Osteoblast (primary cell): ENCODE measurements around the gene MBP. TPM values are rescaled to one million over a fixed set of nuclear protein-coding genes. Genes with fewer than 3 reads are reported as not detected.

Source experiments
- DNase-seq: peaks from one replicate; pipeline ENCODE4 v3.0.0; 2011; ENCODE audit warnings: low spot score, mixed read lengths; ENCODE audit not compliant: insufficient read length; ENCODE audit errors: missing footprints
- H2AFZ ChIP-seq: 2 replicates; pipeline ENCODE4 v1.6.0; 2011; ENCODE audit warnings: mild to moderate bottlenecking, low read length
- H3K27ac ChIP-seq: 2 replicates; pipeline ENCODE4 v1.5.1; 2011; ENCODE audit warnings: mild to moderate bottlenecking, low read depth, low read length, moderate library complexity
- H3K27me3 ChIP-seq: 2 replicates; pipeline ENCODE4 v1.6.0; 2012; ENCODE audit warnings: mild to moderate bottlenecking, control low read depth, inconsistent platforms, low read length, moderate library complexity; ENCODE audit not compliant: insufficient read depth
- H3K36me3 ChIP-seq: 2 replicates; pipeline ENCODE4 v1.5.1; 2011; ENCODE audit warnings: mild to moderate bottlenecking, low read length, control low read depth, moderate library complexity; ENCODE audit not compliant: insufficient read depth
- H3K4me1 ChIP-seq: 2 replicates; pipeline ENCODE4 v1.5.1; 2011; ENCODE audit warnings: mild to moderate bottlenecking, low read length, control low read depth, moderate library complexity; ENCODE audit not compliant: insufficient read depth
- H3K4me2 ChIP-seq: 2 replicates; pipeline ENCODE4 v1.6.0; 2011; ENCODE audit warnings: mild to moderate bottlenecking, low read length; ENCODE audit not compliant: insufficient read depth
- H3K4me3 ChIP-seq: fragments of 200-600 bp; sonication (generic); 3 replicates; pipeline ENCODE4 v1.5.1; 2012; ENCODE audit warnings: mild to moderate bottlenecking, low read length, inconsistent platforms; ENCODE audit not compliant: insufficient read depth
- H3K79me2 ChIP-seq: 2 replicates; pipeline ENCODE4 v1.6.0; 2012; ENCODE audit warnings: mild to moderate bottlenecking, low read length, control low read depth, inconsistent platforms; ENCODE audit not compliant: insufficient read depth
- H3K9me3 ChIP-seq: 2 replicates; pipeline ENCODE4 v1.5.1; 2011; ENCODE audit warnings: low read depth, low read length, control low read depth
- H4K20me1 ChIP-seq: 2 replicates; pipeline ENCODE4 v1.6.0; 2012; ENCODE audit warnings: mild to moderate bottlenecking, low read length, control low read depth; ENCODE audit not compliant: insufficient read depth
- CTCF ChIP-seq: IDR thresholded peaks from 2 replicates; pipeline ENCODE4 v1.5.1; 2011; ENCODE audit warnings: mild to moderate bottlenecking, low read depth, low read length, moderate library complexity; ENCODE audit errors: extremely low read depth
- total RNA-seq: library from RNA; depleted of rRNA; stranded (reverse); fragments of >200 nt; gene quantifications from 2 replicates; pipeline ENCODE4 v1.2.3, GENCODE V29; 2012

The MBP gene
- total RNA-seq, 1 donor: 2.2 TPM

DNA sequence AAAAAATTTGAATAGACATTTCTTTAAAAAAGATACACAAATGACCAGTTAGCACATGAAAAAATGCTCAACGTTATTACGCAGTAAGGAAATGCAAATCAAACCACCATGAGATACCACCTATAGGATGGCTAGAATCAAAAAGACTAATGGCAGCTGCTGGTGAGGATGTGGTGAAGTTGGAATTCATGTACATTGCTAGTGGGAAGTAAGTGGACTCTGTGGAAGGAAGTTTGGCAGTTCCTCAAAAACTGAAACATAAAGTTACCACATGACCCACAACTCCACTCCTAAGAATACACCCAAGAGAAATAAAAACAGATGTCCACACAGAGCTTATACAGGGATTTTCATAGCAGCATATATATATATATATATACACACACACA, 51.2 kb downstream of the MBP start:
- peaks cover 18% of the 10 kb centered on the region for H3K4me1 ChIP-seq
- H3K4me2 ChIP-seq: no peak overlapping the region
- no peak overlapping the region for H3K27ac ChIP-seq
- no peak for TF ChIP-seq CTCF
- DNase-seq: peak; percentile 91
- H3K36me3 ChIP-seq: no peaks in the 10 kb centered on the region
- H4K20me1 ChIP-seq: no peaks in the 10 kb centered on the region
- no peaks in the 10 kb centered on the region for H3K9me3 ChIP-seq
- H2AFZ ChIP-seq: no peak overlapping the region
- H3K27me3 ChIP-seq: no peaks in the 10 kb centered on the region
- no peaks in the 10 kb centered on the region for H3K79me2 ChIP-seq
- H3K4me3 ChIP-seq: no peak overlapping the region

- Histone ChIP-seq H3K4me1 (peaks cover 14% of the 10 kb centered on the region), H3K79me2 (no peaks in the 10 kb centered on the region), H3K9me3 (no peaks in the 10 kb centered on the region), H4K20me1 (no peaks in the 10 kb centered on the region), H3K36me3 (no peaks in the 10 kb centered on the region), H2AFZ (no peak overlapping the region), H3K27ac (no peak overlapping the region), H3K27me3 (no peaks in the 10 kb centered on the region), H3K4me2 (no peak overlapping the region), H3K4me3 (no peak overlapping the region)
- no peak for DNase-seq
- TF ChIP-seq CTCF: no peak
Measured at GRCh38 chr18:77079954-77080682, 52.5 kb downstream of the MBP start.

GRCh38 chr18:77079088-77079487, 53.5 kb downstream of the MBP start:
- no peaks in the 10 kb centered on the region for H3K36me3 ChIP-seq
- no peak overlapping the region for H3K4me2 ChIP-seq
- H3K79me2 ChIP-seq: no peaks in the 10 kb centered on the region
- no peaks in the 10 kb centered on the region for H3K9me3 ChIP-seq
- no peak for TF ChIP-seq CTCF
- H4K20me1 ChIP-seq: no peaks in the 10 kb centered on the region
- H3K4me1 ChIP-seq: peaks cover 14% of the 10 kb centered on the region
- H2AFZ ChIP-seq: no peak overlapping the region
- no peak overlapping the region for H3K4me3 ChIP-seq
- no peak overlapping the region for H3K27ac ChIP-seq
- H3K27me3 ChIP-seq: no peaks in the 10 kb centered on the region
- DNase-seq: no peak

DNA sequence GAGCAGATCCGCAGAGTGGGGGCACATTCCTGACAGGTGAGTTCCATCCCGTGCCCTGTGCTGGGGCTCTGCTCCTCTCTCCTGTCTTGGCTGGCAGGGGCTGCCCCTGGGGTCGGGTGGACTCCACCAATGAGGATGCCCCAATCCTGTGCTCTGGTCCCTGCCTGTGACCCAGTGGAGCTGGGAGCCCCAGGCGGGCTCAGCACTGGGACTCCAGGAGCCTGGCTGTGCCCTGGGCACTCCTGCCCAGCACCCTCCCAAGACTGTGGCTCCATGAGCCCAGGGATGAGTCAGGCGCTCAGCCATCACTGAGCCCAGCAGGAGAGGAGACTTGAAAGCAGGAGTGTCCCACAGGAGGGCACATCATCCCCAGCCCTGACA, 53.9 kb downstream of the MBP start:
- H2AFZ ChIP-seq: no peak overlapping the region
- H3K36me3 ChIP-seq: no peaks in the 10 kb centered on the region
- TF ChIP-seq CTCF: no peak
- no peaks in the 10 kb centered on the region for H3K9me3 ChIP-seq
- H4K20me1 ChIP-seq: no peaks in the 10 kb centered on the region
- no peaks in the 10 kb centered on the region for H3K79me2 ChIP-seq
- no peak for DNase-seq
- no peak overlapping the region for H3K4me3 ChIP-seq
- no peak overlapping the region for H3K27ac ChIP-seq
- peaks cover 14% of the 10 kb centered on the region for H3K4me1 ChIP-seq
- H3K27me3 ChIP-seq: no peaks in the 10 kb centered on the region
- H3K4me2 ChIP-seq: no peak overlapping the region
